ENCODE results near the gene CEACAM20.
"Not testable (repeated sequence)": the region's sequence is repeated elsewhere in the genome, so short reads cannot be mapped to it uniquely, and the experiment has no call there.

CEACAM20 gene

DNA sequence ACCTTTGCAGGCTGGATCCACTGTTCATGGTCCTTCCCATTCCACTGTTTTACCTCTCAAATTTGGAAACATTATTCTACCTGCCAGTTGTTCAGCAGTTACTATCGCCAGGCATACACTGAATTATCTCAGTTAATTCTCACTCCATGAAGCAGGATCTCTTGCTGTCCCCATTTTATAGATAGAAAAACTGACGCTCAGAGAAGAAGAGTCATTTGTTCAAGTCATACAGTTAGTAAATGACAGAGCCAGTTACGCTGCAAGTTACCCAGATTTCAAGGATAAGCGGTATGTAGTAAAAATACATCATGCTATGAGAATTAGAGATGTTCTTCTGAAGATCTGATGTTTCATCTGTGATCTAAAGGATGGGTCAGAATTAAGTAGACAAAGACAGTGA is 43.7 kb upstream of the CEACAM20 start:
- H3K4me3 ChIP-seq (ENCODE audit: low read depth, low read length): no peak overlapping the region
- TF ChIP-seq, protein P1, sequence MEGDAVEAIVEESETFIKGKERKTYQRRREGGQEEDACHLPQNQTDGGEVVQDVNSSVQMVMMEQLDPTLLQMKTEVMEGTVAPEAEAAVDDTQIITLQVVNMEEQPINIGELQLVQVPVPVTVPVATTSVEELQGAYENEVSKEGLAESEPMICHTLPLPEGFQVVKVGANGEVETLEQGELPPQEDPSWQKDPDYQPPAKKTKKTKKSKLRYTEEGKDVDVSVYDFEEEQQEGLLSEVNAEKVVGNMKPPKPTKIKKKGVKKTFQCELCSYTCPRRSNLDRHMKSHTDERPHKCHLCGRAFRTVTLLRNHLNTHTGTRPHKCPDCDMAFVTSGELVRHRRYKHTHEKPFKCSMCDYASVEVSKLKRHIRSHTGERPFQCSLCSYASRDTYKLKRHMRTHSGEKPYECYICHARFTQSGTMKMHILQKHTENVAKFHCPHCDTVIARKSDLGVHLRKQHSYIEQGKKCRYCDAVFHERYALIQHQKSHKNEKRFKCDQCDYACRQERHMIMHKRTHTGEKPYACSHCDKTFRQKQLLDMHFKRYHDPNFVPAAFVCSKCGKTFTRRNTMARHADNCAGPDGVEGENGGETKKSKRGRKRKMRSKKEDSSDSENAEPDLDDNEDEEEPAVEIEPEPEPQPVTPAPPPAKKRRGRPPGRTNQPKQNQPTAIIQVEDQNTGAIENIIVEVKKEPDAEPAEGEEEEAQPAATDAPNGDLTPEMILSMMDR (IDR thresholded peaks at IDR 0.05; ENCODE audit: borderline replicate concordance, insufficient read depth, low read depth, low read length): no peak

DNA sequence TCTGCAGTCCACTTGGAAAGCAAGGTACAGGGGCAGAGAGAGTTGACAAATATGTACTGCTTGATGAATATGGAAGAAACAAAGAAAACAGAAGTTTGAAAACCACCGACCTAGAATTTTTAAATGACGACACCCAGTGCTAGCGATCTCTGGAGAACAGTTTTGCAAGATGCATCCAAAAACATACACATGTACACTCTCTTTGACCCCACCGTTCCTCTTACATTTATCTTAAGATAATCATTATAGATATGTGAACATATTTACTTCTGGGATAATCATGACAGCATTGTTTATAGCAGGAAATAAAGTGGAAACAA is 43.1 kb upstream of the CEACAM20 start:
- H3K4me3 ChIP-seq (ENCODE audit: low read depth, low read length): no peak overlapping the region
- TF ChIP-seq, protein P1 (IDR thresholded peaks at IDR 0.05; ENCODE audit: borderline replicate concordance, insufficient read depth, low read depth, low read length): no peak

DNA sequence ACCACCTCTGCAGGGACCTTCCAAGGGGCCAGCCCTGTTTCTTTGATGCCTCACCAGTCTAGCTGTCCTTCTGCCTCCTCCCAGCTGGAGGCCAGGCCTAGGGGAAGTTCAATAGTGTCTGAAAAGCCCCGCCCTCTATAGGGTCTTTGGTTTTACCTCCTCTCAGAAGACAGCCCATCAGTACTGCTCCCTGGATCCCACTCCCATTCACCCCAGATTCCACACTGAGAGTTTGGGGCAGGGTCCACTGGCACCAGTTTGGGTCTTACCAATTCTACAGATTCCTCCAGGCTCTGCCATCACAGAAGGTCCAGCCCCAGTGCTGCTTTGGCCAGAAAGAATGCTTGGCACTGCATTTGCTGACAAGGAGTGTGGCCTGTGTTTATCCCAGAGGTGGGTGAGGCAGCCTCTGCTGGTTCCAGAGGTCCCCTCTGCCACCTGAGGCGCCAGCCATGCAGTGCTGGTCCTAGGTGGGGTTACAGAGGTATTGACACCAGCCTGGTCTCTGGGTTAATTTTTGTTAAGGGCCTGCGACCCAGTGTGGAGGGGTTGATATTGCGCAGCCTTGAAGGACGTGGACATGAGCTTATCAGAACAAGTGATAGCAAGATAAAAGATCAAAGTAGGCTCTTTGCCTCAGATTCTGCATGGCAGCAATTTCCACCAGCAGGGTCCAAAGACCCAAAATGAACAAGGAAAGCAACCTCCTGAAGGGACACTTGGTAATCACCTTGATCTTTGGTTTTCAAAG is 42.5 kb upstream of the CEACAM20 start:
- TF ChIP-seq, protein P1 (IDR thresholded peaks at IDR 0.05; ENCODE audit: borderline replicate concordance, insufficient read depth, low read depth, low read length): no peak

DNA sequence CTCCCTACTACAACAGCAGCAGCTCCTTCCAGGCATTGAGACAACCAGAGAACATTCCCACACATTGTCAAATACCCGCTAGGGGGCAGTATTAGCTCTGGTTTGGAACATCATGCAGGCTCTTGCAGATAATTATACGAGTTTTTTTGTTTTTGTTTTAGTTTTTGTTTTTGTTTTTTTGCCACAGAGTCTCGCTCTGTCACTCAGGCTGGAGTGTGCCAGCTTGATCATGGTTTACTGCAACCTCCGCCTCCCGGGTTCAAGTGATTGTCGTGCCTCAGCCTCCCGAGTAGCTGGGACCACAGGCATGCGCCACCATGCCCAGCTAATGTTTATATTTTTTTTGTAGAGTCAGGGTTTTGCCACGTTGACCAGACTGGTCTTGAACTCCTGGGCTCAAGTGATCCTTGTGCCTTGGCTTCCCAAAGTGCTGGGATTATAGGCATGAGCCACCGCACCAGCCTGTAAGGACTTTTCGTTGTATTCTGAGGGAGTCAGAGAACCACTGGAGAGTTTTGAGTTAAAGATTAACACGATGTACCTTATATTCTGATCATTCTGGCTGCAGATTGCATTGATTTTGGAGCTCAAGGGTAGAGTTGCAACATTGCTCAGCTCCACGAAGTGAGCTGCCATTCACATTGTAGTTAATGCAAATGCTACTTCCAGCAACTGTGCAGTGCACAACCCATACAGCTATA is 41.7 kb upstream of the CEACAM20 start:
- H3K4me3 ChIP-seq (ENCODE audit: low read depth, low read length): no peak overlapping the region
- TF ChIP-seq, protein P1 (IDR thresholded peaks at IDR 0.05; ENCODE audit: borderline replicate concordance, insufficient read depth, low read depth, low read length): peak; percentile 53

More for the DNA sequence above, 42.5 kb upstream of the CEACAM20 start:
- no peak overlapping the region for H3K4me3 ChIP-seq (ENCODE audit: low read depth, low read length)

DNA sequence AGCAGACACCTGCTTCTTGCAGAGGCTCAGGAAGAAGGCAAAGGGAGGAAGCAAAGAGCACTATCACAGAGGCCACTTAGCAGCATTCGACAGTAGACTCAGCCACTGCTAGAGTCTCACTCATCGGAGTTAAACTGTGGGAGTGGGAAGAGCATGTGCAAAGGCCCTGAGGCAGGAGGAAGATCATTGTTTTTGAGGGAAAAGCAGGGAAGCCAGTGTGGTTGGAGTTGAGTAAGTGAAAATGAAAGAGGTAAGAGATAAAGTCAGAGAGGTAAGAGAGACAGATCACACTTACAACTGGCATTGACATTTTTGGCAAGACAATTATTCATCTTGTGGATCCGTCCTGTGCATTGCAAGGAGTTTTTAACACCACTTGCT is 41.1 kb upstream of the CEACAM20 start:
- TF ChIP-seq, protein P1 (IDR thresholded peaks at IDR 0.05; ENCODE audit: borderline replicate concordance, insufficient read depth, low read depth, low read length): no peak
- no peak overlapping the region for H3K4me3 ChIP-seq (ENCODE audit: low read depth, low read length)

DNA sequence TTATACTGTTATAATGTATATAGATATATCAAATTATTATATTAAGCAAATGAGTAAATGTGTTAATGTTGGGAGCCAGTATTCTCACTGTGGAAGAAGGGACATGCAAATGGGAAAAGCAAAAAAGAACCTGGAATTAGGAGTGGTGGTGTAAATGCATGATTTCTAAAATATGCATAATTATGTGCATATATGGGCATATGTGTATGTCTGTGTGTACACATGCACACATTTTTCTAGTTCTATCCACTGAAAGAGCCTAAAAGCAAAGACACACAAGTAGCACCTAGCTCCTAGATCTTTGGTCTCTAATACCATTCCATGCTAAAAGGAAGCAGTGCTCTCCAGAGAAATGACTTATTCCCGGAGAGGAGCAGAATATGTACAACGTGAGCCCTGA is 38.3 kb upstream of the CEACAM20 start:
- TF ChIP-seq, protein P1 (IDR thresholded peaks at IDR 0.05; ENCODE audit: borderline replicate concordance, insufficient read depth, low read depth, low read length): no peak
- H3K4me3 ChIP-seq (ENCODE audit: low read depth, low read length): no peak overlapping the region

DNA sequence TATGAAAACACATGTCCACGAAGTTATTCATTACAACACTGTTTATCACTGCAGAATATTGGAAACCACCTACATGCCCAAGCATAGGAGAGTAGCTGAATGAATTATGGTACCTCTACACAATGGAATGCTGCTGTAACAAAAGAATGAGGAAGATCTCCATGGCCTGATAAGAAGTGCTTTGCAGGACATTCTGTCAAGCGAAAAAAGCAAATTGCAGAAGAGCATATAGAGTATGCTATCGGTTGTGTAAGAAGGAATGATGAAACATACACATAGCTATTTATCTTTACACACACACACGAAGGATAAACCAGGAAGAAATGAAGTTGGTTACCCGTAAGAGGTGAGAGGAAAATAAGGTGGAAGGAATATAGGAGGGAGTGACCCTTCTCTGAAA is 37.5 kb upstream of the CEACAM20 start:
- TF ChIP-seq, protein P1 (IDR thresholded peaks at IDR 0.05; ENCODE audit: borderline replicate concordance, insufficient read depth, low read depth, low read length): no peak

DNA sequence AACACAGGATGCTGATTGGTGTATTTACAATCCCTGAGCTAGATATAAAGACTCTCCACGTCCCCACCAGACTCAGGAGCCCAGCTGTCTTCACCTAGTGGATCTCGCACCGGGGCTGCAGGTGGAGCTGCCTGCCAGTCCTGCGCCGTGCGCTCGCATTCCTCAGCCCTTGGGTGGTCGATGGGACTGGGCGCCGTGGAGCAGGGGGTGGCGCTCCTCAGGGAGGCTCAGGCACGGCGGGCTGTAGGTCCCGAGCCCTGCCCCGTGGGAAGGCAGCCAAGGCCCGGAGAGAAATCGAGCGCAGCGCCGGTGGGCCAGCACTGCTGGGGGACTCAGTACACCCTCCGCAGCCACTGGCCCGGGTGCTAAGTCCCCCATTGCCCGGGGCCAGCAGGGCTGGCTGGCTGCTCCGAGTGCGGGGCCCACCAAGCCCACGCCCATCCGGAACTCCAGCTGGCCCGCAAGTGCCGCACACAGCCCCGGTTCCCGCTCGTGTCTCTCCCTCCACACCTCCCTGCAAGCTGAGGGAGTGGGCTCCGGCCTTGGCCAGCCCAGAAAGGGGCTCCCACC is 33.7 kb upstream of the CEACAM20 start:
- H3K4me3 ChIP-seq (ENCODE audit: low read depth, low read length): not testable (repeated sequence)

More for the DNA sequence above, 37.5 kb upstream of the CEACAM20 start:
- H3K4me3 ChIP-seq (ENCODE audit: low read depth, low read length): no peak overlapping the region

All from GM12875 (cell line).